ENCODE measurements around the gene LEFTY2. TPM values are rescaled to one million over a fixed set of nuclear protein-coding genes. Genes with fewer than 3 reads are reported as not detected.
"Not testable (repeated sequence)": the region's sequence is repeated elsewhere in the genome, so short reads cannot be mapped to it uniquely, and the experiment has no call there.

The LEFTY2 gene
- total RNA-seq, 1 donor from 2014 or later, result not detected

DNA sequence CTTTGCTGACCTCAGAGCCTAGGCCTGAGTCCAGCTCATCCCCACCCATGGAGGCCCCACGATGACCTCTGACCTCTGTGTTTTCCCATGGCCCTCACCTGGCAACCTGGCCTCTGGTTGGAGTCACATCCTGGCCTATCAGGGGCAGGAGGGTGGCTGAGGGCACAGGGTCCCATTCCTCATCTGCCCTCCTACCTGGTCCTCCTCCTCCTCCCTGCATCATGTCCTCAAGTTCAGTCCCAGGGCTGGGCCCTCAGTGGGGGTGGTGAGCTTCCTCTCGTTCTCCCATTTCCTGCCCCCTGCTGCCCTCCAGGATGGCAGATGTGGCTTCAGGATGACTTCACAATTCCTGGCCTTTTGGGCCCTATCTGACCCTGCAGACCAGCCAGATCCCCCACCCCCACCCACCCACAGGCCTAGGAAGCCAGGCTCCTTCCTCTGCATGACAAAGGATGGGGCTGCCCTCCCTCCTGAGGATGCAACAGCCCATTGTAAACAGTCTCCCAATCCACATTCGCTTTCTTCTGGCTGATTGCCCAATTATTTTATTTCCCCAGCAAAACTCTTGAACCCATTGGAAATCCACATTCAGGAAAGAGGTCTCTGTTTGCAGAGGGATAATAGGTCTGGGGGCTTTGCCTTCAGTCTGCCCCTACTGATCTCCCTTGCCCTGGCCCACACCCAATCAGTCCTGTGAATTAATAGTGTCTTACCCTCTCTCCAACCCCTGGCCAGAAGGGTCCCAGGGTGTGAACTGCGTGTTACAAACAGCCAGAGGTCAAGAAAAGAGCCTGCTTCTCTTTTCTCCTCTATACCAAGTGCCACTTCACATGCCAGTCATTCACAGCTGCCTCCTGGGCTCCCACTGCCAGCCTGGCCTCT lies 41.7 kb downstream of the LEFTY2 start:
- no peak for ATAC-seq

- peak; percentile 50 for ATAC-seq
Measured at GRCh38 chr1:225897595-225898514, 43.2 kb downstream of the LEFTY2 start.

DNA sequence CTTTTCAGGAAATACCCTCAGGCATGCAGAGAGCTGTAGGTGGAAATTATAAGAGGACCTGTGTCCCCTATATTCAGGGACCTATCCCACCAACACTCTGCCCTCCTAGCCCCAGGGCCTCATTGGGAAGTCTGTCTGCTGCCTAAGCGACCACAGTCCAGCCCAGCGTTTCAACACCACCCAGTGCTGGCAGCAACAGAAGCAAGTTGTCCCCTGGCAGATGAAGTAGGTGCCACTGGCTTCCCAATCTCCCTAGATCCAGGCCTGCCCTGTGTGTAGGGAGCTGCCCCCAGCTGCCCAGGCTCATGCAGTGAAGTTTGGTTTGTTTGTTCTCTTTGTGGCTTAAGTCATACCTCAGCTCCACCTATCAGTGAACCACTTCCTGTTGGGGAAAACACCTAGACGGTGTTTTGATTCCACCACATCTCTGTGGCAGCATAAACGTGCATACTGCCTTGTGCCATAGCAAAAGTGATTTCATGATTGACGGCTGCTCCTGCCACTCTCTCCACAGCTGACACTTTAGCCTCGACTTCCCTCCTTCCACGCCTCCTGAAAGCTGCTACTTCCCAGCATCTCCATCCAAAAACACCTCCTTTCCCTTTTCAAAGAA lies 44.0 kb downstream of the LEFTY2 start:
- peak; percentile 96 for ATAC-seq

GRCh38 chr1:225896494-225896893 lies 44.5 kb downstream of the LEFTY2 start:
- no peak for ATAC-seq

- no peak for ATAC-seq
Measured at GRCh38 chr1:225892307-225892706, 48.7 kb downstream of the LEFTY2 start.

DNA sequence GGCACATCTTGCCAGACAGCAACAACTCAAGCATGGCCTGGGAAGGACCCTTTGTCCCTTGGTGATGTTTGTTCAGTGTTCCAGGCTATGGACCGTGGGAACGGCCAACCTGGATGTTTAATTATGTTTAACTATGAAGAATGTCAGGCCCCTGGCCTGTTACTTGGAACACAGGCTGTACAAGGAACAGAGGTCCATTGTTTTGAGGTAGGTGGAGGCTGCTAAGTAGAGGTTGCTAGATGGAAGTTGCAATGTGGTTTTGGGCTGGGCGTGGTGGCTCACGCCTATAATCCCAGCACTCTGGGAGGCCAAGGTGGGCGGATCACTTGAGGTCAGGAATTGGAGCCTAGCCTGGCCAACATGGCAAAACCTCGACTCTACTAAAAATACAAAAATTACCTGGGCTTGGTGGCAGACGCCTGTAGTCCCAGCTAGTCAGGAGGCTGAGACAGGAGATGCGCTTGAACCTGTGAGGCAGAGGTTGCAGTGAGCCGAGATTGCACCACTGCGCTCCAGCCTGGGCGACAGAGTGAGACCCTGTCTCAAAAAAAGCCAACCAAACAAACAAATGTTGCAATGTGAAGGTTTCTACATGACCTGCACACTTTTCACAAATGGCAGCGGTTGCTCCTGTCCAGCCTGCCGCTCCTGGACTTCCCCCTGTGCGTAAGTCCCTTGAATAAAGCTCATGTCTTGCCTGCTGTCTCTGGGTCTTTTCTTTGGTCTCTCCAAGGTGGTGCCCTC lies 49.6 kb downstream of the LEFTY2 start:
- ATAC-seq, result peak; percentile 36

GRCh38 chr1:225890346-225891228 lies 50.4 kb downstream of the LEFTY2 start:
- peak; percentile 7 for ATAC-seq

DNA sequence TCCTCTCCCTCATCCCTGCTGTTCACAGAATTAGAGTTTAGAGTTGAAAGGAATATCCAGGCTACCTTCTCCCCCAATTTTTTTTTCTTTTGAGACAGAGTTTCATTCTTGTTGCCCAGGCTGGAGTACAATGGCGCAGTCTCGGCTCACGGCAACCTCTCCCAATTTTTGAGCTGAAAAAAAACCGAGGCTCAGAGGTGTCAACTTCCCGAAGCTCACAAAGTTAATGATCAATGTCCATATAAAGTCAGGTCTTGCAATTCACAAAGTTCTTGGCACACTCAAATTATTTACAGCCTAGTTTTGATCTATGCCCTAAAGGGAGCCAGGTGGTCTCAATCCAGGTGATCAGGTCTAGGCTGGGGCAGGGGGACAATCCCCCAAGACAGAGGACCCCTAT lies 51.3 kb downstream of the LEFTY2 start:
- no peak for ATAC-seq

GRCh38 chr1:225888898-225889601 lies 52.0 kb downstream of the LEFTY2 start, which contains the start of gene LEFTY1:
Gene LEFTY1, minus strand, starts transcription at chr1:225889146. Its CDS starts 80 bp downstream, at chr1:225889066.
- peak; percentile 13 for ATAC-seq

- ATAC-seq, result no peak
Measured at GRCh38 chr1:225888289-225888897, 52.6 kb downstream of the LEFTY2 start.

GRCh38 chr1:225887554-225888288 lies 53.3 kb downstream of the LEFTY2 start:
- ATAC-seq, result not testable (repeated sequence)

DNA sequence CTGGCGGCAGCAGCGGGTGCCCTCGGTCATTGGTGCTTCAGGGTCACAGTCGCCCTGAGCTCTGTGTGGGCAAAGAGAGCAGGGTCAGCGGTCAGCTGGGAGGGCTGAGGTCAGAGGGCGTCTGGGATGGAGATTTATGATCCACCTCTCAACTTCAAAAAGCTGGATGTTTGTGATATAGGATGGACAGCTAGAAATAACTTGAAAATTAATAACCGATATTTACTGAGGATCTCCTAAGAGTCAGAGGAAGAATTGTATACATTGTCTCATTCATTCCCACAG lies 54.0 kb downstream of the LEFTY2 start:
- ATAC-seq, result no peak

Other genes with a start within 250 kb of the LEFTY2 start
- 156 TPM for gene SRP9, start 163.4 kb downstream of the LEFTY2 start, total RNA-seq
- 89.7 TPM for gene EPHX1, start 131.1 kb downstream of the LEFTY2 start, total RNA-seq
- 23.0 TPM for gene TMEM63A, start 58.8 kb downstream of the LEFTY2 start, total RNA-seq
- not detected for gene LEFTY1, start 52.1 kb downstream of the LEFTY2 start, total RNA-seq
- gene PYCR2, start 17.0 kb downstream of the LEFTY2 start, total RNA-seq, result 25.7 TPM
- gene SDE2, start 58.1 kb upstream of the LEFTY2 start, total RNA-seq, result 9.5 TPM
- gene H3-3A, start 121.5 kb upstream of the LEFTY2 start, total RNA-seq, result 457 TPM
- gene ACBD3, start 245.5 kb upstream of the LEFTY2 start, total RNA-seq, result 33.9 TPM

Measured in esophagus mucosa (tissue), 1 donor.